PFSK-1 (cell line): ENCODE data around the gene MYL10.

Experiments
- FOXP2 ChIP-seq: optimal IDR thresholded peaks from 2 replicates; pipeline ENCODE3; 2011; ENCODE audit warnings: borderline replicate concordance, control low read depth, inconsistent platforms; ENCODE audit not compliant: insufficient read depth; ENCODE audit errors: extremely low read length, extremely low read depth
- POLR2AphosphoS5 ChIP-seq: IDR thresholded peaks from 2 replicates; pipeline ENCODE4 v1.6.1; 2012; ENCODE audit warnings: low read depth, mild to moderate bottlenecking, control low read depth, low read length, moderate library complexity
- REST ChIP-seq, 2 experiments: IDR thresholded peaks; 2 replicates each; pipeline versions ENCODE4 v1.6.1 to v1.8.0; 2011 to 2012; ENCODE audit warnings: low read depth in 2 of 2, low read length in 2 of 2, control low read depth in 1 of 2, inconsistent platforms in 1 of 2, mild to moderate bottlenecking in 1 of 2, moderate library complexity in 1 of 2; ENCODE audit not compliant: insufficient read depth in 1 of 2
- SIN3A ChIP-seq: IDR thresholded peaks from 2 replicates; pipeline ENCODE4 v1.6.1; 2012; ENCODE audit warnings: mild to moderate bottlenecking, low read length, moderate library complexity, borderline replicate concordance; ENCODE audit not compliant: insufficient read depth
- TAF1 ChIP-seq: IDR thresholded peaks from 2 replicates; pipeline ENCODE4 v1.6.1; 2012; ENCODE audit warnings: low read length, control low read depth, borderline replicate concordance; ENCODE audit not compliant: insufficient read depth

GRCh38 chr7:101667399-101667798 lies 38.3 kb upstream of the MYL10 start:
- no peak for TF ChIP-seq SIN3A
- TF ChIP-seq TAF1: no peak
- TF ChIP-seq POLR2AphosphoS5: no peak
- no peak for TF ChIP-seq REST (IDR thresholded peaks at IDR 0.05; ENCODE audit: insufficient read depth in 1 of 2, low read depth in 2 of 2, low read length in 2 of 2)
- no peak for TF ChIP-seq FOXP2
